Measurements from ENCODE around the gene RUFY4.
A peak's percentile ranks its signal among the peaks of the same experiment; 100 is the strongest.
"Not testable (repeated sequence)": the region's sequence is repeated elsewhere in the genome, so short reads cannot be mapped to it uniquely, and the experiment has no call there.

The RUFY4 gene

DNA sequence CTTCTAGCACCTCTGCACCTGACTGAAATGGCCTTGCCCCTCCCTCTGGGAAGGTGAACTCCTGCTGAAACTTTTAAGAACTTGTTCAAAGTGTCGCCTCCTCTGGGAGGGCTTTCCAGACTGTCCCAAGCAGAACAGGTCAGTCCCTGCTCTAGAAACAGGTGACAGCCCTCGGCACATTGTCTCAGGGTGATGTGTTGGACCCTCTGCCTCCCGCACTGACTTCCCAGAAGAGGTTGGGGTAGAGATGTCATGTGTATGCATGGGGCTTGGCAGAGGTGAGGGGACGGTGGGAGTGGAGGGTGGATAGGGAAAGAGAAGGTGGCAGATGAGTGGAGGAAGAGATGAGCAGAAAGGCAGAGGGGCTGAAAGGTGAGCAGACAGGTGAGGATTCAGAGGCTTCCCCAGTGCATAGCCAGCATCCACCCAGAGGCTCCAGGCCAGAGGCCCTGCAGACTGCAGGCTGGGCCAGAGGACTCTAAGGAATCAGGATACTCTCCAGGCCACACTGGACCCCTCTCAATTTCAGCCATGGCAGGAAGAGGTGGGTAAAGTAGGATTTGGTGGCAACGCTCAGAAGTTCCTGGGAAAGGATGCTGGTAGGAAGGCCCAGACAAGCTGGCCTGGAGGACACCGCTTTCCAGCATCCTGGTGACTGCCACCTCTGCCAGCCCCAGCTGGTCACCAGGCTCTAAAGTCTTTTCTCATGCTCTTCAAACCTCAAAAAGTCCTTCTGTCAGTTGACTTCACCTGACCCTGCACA, 41.4 kb upstream of the RUFY4 start:
- Mint-ChIP-seq H3K9me3 (no peaks in the 10 kb centered on the region), H3K27ac (no peak overlapping the region), H3K36me3 (ENCODE audit: low read depth) (no peaks in the 10 kb centered on the region), H3K4me1 (no peaks in the 10 kb centered on the region), H3K27me3 (no peaks in the 10 kb centered on the region), H3K4me3 (no peak overlapping the region)
- DNase-seq (no peak), ATAC-seq (no peak)

DNA sequence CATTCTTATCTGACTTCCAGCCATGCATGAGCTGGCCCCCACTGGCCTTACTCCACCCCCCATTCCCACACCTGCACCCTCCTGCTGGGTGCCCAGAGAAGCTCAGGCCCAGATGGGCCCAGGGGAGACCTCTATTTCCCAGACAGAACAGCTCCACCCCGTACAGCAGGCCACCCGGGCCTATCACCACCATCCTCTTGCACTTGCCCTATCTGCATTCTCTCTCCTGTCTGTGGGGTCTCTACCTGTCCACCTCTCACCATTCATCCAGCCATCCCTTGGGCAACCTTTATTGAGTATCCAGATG, 40.9 kb upstream of the RUFY4 start:
- Mint-ChIP-seq H3K9me3 (no peaks in the 10 kb centered on the region), H3K27ac (no peak overlapping the region), H3K36me3 (ENCODE audit: low read depth) (no peaks in the 10 kb centered on the region), H3K4me1 (no peaks in the 10 kb centered on the region), H3K27me3 (no peaks in the 10 kb centered on the region), H3K4me3 (no peak overlapping the region)
- DNase-seq: no peak
- ATAC-seq: no peak

DNA sequence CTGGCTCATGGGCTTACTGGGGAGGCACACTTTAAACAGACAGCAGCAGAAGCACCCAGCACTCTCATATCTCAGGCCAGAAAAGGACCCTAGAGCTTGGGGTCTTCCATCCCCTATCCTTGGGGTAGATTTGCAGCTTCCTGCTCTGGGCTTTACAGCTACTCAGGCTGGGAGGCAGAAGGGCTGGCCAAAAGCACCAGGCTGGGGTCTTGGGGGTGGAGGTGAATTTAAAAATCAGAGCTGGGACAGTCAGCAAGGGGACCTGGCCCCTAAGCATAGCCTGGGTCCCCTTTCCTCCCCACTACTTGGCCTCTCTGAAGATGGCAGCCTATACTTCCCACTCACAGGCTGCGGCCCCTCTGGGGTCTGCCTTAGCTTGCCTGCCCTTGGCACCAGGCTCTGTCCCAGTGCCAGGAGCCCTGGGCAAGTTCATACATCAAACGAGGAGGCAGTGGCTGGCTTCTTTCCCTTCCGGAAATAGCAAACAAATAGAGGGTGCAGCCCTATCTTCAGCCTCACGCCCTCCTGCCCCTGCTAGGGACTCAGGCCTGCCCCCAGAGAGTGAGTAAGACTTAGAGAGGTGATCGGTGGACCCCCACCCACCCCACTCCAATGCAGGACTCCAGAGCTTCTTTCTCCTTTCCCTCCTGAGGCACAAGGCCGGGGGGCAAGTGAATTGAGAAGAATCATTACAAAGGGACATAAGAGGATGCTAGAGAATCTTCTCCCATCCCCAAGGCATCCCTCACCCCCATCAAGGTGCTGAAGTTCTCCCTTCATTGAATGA, 40.3 kb upstream of the RUFY4 start:
- Mint-ChIP-seq H3K27ac (no peak overlapping the region), H3K36me3 (ENCODE audit: low read depth) (no peaks in the 10 kb centered on the region), H3K9me3 (no peaks in the 10 kb centered on the region), H3K4me3 (no peak overlapping the region), H3K4me1 (no peaks in the 10 kb centered on the region), H3K27me3 (no peaks in the 10 kb centered on the region)
- ATAC-seq (no peak), DNase-seq (no peak)

DNA sequence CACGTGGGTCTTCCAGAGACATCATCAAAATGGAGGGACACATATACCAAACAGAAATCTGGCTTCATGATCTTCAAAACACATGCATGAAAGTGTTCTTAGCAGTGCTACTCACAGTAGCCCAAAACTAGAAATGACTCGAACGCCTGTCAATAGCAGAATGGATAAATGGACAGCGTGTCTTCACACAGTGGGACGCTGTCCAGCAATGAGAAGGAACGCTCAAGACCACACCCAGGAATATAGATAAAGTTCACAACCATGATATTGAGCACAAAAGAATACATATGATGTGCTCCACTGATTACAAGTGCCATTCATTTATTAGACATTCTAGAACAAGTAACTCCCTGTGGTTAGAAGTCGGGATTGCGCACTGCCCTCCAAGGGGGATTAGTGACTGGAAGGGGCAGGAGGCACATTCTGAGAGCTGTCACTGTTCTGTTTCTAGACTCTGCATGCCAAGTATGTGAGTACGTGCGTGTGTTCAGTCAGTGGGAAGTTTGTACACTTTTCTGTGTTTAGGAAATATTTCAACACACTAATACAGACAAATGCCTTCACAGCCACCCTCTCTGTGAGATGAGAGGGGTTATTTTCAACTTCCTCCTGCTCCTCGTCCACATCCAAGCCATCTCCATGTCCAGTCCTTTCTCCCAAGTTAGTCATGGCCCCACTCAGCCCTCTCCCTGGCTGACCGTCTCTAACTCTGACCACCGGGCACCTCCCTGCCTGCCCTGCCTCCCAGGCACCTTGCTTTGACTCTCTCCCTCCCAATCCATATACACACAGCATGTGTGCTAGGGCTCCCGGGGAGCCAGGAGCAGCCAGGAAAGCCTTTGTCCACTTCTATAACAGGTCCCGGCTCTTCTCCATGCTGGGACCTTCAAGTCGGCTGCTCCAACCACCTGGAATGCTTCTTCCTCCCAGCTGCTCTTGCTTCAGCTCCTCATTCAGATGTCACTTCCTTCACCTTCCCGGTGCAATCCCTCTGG, 39.4 kb upstream of the RUFY4 start:
- Mint-ChIP-seq H3K36me3 (ENCODE audit: low read depth) (no peaks in the 10 kb centered on the region), H3K27me3 (no peaks in the 10 kb centered on the region), H3K4me1 (peaks cover 7% of the 10 kb centered on the region), H3K4me3 (no peak overlapping the region), H3K9me3 (no peaks in the 10 kb centered on the region), H3K27ac (no peak overlapping the region)
- ATAC-seq (no peak), DNase-seq (no peak)

DNA sequence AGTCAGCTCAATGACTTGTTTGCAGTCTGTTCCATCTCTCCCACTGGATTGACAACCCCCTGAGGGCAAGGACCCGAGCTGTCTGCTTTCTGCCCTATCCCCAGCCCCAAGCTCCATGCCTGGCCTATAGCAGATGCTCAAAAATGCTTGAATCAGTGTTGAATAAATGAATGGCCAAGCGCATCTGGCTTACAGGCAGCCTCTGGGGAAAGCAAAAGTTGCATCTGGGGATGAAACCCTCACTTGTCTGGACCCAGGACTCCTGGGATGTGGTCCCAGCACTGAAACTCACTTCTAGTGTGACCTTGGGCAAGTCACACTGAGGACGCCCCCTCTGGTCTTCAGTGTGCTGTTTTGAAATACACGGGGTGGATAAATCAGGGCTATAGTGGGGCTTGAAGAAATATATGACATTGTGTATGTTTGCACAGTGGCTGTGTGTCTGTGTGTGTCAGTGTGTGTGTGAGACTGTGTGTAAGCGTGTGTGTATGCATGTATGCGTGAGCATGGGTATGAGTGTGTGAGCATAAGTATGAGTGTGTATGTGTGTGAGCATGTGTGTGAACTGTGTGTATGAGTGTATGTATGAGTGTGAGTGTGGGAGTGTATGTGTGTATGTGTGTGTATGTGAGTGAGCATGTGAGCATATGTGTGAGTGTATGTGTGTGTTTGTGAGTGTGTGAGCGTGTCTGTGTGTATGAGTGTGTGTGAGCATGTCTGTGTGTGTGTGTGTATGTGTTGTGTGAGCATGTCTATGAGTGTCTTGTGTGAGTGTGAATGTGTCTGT, 38.5 kb upstream of the RUFY4 start:
- DNase-seq: no peak
- Mint-ChIP-seq H3K4me3 (no peak overlapping the region), H3K27me3 (no peaks in the 10 kb centered on the region), H3K36me3 (ENCODE audit: low read depth) (no peaks in the 10 kb centered on the region), H3K9me3 (no peaks in the 10 kb centered on the region), H3K4me1 (peaks cover 8% of the 10 kb centered on the region), H3K27ac (no peak overlapping the region)
- ATAC-seq: no peak

DNA sequence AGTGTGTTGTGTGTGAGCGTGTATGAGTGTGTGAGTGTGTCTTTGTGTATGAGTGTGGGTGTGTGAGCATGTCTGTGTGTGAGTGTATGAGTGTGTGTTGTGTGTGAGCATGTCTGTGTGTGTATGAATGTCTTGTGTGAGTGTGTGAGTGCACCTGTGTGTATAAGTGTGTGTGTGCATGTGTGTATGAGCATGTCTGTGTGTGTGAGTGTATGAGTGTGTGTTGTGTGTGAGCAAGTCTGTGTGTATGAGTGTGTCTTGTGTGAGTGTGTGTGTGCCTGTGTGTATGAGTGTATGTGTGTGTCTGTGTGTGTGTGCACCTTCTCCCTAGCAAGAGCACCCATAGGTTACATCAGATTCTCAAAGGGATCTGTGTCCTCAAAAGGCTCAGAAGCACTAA, 37.8 kb upstream of the RUFY4 start:
- Mint-ChIP-seq H3K27ac (no peak overlapping the region), H3K9me3 (no peaks in the 10 kb centered on the region), H3K4me3 (no peak overlapping the region), H3K27me3 (no peaks in the 10 kb centered on the region), H3K36me3 (ENCODE audit: low read depth) (no peaks in the 10 kb centered on the region), H3K4me1 (peaks cover 8% of the 10 kb centered on the region)
- ATAC-seq: no peak
- DNase-seq: no peak

DNA sequence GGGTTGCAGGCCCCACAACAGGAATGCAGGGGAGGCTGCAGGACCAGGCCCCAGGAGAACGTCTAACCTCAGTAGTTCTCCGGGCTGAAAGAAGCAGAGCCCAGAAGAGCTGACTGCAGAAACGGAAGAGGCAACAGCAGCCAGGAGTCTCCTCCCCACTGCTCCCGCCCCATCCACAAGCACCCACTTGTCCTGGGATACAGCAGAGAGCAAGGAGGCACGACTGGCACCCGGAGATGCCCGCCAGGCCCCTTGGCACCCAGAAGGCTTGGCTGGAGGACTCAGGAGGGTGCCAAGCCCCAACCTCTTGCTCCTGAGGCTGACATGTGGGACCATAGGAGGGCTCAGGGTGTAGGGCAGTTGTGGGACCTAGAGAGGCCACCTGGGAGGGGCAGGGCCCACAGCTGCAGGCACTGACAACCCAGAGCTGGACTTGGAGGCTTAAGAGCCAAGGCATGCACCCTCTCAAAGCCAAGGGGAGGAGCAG, 37.2 kb upstream of the RUFY4 start:
- Mint-ChIP-seq H3K27me3 (no peaks in the 10 kb centered on the region), H3K4me3 (no peak overlapping the region), H3K9me3 (no peaks in the 10 kb centered on the region), H3K36me3 (ENCODE audit: low read depth) (no peaks in the 10 kb centered on the region), H3K27ac (no peak overlapping the region), H3K4me1 (peaks cover 8% of the 10 kb centered on the region)
- ATAC-seq (no peak), DNase-seq (no peak)

DNA sequence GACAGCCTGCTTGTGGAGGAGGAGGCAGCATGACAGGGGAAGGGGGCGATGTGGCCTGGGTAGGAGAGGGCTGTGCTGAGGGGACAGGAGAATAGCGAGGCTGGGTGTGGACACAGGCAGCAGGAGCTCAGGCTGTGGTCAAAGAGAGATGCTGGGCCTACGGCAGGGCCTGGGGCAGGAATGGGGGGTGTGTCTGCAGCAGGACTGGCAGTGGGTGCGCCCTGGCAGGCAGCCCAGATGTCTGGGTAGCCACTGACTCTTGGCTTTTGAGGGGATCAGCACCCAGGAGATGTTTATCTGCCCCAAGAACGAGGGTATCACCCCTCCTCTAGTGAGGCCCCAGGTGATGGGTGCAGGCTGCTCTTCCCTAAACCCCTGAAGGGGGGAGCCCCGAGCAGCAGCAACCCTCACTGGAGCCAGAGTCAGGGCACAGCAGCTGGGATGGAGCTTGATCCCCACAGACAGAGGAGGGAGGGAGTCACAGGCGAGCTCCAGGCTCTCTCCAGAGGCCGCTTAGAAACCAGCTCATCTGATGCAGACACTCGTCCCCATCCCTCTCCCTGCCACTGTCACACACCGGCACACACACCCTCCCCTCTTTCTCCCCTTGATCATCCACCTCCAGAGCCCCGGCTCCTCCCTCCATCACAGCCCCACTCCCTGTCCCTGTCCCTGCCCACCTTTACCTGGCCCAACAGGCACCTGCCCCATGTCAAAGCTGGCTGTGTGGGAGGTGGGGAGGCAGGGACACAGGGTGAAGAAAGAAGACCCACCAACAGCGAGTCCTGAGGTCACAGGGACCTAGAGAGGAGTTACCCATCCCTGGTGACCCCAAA, 36.5 kb upstream of the RUFY4 start:
- Mint-ChIP-seq H3K4me3 (no peak overlapping the region), H3K27ac (no peak overlapping the region), H3K36me3 (ENCODE audit: low read depth) (no peaks in the 10 kb centered on the region), H3K27me3 (no peaks in the 10 kb centered on the region), H3K4me1 (peaks cover 8% of the 10 kb centered on the region), H3K9me3 (no peaks in the 10 kb centered on the region)
- ATAC-seq (no peak), DNase-seq (no peak)

DNA sequence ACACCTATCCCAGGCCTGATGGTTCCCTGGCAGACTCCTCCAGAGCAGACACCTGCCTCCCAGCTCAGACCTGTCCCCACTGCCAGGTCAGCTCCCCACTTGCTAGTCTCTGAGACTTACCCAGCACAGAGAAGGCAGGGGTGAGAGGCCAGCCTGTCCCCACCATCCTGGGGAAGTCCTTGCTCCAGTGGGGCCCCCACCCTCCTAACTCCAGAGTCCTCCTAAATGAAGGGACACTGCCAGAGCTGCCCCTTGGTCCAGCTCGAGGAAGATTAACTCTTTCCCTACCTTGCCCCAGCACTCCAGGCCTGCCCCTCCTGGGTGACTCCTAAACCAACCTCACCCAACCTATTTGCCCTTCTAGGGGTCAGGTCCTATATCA, 35.9 kb upstream of the RUFY4 start:
- Mint-ChIP-seq H3K27me3 (no peaks in the 10 kb centered on the region), H3K36me3 (ENCODE audit: low read depth) (no peaks in the 10 kb centered on the region), H3K4me3 (no peak overlapping the region), H3K27ac (no peak overlapping the region), H3K4me1 (peaks cover 8% of the 10 kb centered on the region), H3K9me3 (no peaks in the 10 kb centered on the region)
- DNase-seq: no peak
- no peak for ATAC-seq

DNA sequence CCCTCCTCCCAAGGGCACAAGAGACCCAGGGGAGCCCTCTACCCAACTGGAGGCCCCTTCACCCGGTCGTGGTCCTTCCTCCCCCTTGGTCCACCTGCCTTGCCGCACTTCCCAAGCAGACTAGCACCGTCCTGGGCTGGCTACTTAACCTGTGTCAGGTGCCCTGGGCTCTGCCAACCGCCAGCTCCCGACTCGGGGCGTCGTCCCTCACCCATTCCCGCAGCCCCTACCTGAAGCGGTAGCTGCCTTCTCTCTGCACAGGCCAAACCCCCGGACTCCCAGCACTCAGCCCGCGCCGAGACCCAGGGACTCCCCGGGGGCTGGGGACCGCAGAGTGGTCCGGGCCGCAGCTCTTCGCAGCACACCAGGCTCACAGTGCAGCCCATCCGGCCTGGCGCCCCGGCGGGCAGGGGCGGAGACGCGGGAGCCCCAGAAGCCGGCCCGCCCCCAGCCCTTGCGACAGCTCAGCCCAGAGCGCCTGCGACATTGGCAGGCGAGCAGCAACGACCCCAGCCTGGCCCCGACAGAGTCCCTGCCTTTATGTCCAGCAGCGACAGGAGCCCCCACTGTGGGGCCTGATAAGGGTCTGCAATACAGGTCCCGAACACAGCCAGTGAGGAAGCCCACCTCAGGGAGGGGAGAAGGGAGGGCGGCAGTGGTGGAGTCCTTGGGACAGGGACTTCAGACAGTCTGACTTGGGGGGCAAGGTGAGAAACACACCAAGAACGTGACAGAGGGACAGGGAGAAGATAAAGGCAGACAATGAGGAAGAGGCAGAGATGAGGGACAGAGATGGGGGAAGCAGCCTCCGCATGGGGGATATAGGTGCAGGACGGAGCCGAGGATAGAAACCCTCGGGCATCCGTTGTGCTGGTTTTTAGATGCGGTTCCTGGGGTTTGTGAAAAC, 35.2 kb upstream of the RUFY4 start:
- Mint-ChIP-seq H3K4me3 (peak overlapping the region; percentile 40), H3K4me1 (peaks cover 9% of the 10 kb centered on the region), H3K9me3 (no peaks in the 10 kb centered on the region), H3K27ac (no peak overlapping the region), H3K36me3 (ENCODE audit: low read depth) (no peaks in the 10 kb centered on the region), H3K27me3 (peaks cover 5% of the 10 kb centered on the region)
- no peak for DNase-seq
- ATAC-seq: no peak

DNA sequence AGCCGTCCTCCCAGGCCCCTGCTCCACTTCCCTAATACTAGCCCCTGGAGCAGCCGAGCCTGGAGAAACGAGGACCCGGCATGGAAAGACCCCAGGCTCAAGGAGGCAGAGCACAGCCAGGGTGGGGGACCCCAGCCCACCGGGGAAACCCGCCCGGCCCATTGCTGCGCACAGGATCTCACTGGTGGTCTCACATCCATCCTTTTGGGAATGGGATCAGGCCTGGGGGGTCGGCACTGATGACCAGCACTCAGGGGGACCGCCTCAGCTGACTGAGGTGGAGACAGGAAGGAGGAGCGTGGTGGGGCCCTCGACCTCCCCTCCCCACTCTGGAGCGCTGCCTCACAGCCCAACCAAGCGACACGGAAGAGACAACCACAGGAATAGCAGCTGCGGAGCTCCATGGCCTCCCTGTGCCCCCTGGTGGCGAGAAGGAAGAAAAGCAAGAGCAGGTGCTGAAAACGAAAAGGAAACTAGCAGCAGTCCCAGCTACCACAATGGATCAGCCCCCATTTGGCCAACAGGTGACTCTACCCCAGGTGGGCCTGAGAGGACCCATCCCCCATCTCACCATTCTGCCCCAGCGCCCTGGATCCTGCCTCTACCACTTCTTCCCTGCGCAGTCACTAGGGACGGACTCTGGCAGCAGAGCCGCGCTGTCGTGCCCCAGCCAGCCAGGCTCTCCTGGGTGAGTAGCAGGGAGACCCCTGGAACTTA, 34.4 kb upstream of the RUFY4 start:
- peak overlapping the region; percentile 11 for H3K27ac Mint-ChIP-seq
- ATAC-seq (peak; percentile 79), DNase-seq (peak; percentile 54)
- not testable (repeated sequence) for H3K9me3 Mint-ChIP-seq; H3K36me3 Mint-ChIP-seq (ENCODE audit: low read depth); H3K27me3 Mint-ChIP-seq
- peak overlapping the region; percentile 56 for H3K4me3 Mint-ChIP-seq
- peaks cover 14% of the 10 kb centered on the region for H3K4me1 Mint-ChIP-seq

DNA sequence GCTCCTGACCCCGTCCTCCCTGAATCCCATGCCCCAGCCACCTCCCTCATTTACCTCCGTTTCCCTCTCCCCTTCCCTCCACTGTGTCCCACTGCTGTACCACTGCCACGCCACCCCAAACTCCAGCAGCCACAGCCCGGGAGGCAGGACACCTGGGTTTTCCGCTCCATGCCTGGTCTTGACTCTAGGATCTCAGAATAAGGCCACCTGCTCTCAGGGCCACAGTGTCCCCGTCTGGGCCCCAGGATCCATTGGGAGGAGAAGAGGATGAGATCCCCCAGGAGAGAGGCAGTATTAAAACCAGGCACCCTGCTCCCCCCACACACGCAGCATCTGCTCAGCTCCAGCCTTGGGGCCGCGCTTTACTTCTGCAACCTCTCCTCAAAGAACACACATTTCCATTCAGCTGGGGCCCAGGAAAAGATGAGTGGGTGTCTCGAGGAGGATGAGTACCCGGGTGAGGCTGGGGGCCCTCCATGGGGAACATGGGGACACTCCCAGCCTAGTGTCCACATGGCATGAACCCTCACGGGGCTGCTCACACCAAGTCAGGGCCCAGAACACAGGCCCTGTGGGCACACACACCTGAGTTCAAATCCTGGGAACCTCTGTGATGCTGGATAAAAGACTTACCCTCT, 33.5 kb upstream of the RUFY4 start:
- ATAC-seq (no peak), DNase-seq (no peak)
- peaks cover 14% of the 10 kb centered on the region for H3K4me1 Mint-ChIP-seq
- no peaks in the 10 kb centered on the region for H3K36me3 Mint-ChIP-seq (ENCODE audit: low read depth)
- H3K4me3 Mint-ChIP-seq: no peak overlapping the region
- no peak overlapping the region for H3K27ac Mint-ChIP-seq
- no peaks in the 10 kb centered on the region for H3K9me3 Mint-ChIP-seq
- H3K27me3 Mint-ChIP-seq: peaks cover 7% of the 10 kb centered on the region
